HCT116 (cell line): ENCODE measurements around the gene GCGR. TPM values are rescaled to one million over a fixed set of nuclear protein-coding genes. Genes with fewer than 3 reads are reported as not detected.

ENCODE experiments used
- ATAC-seq: fragments of 200-7000 bp; cut with Tn5 transposase; 2 replicates; pipeline ENCODE4 v1.9.1; 2020; ENCODE audit warnings: mild to moderate bottlenecking, moderate library complexity
- BruUV-seq: library from RNA; stranded (reverse); fragments of 400-500 nt; replicated peaks from 2 replicates; lab custom pipeline; 2021; lab: Mats Ljungman, UMichigan
- CTCF ChIA-PET: fragments of 300-600 bp; sonication (Branson Sonifier 250); formaldehyde crosslinking; loops from one replicate; lab custom pipeline; 2021; ENCODE audit warnings: antibody characterized with exemption; lab: Charles Lee
- POLR2A ChIA-PET: fragments of 300-600, 350-600 bp; sonication (Branson Sonifier 250); formaldehyde crosslinking; loops from one replicate; lab custom pipeline; 2021; ENCODE audit warnings: antibody characterized with exemption; lab: Charles Lee
- RAD21 ChIA-PET, 2 experiments: fragments of 300-600 bp; sonication (Branson Sonifier 250); formaldehyde crosslinking; loops; one replicate each; lab custom pipeline; 2023; ENCODE audit warnings: low total read pairs in 2 of 2; ENCODE audit not compliant: uncharacterized antibody in 2 of 2, unreplicated experiment in 2 of 2, low non-redundant PET in 1 of 2; lab: Charles Lee
- DNase-seq: peaks from one replicate; pipeline ENCODE4 v3.0.0-alpha.2; 2010; ENCODE audit warnings: low read depth, low spot score
- H2AFZ ChIP-seq: fragments of 200-600 bp; shearing (Covaris generic), sonication (generic); 2 replicates; pipeline ENCODE4 v1.6.1; 2017; ENCODE audit warnings: low read depth, mixed run types, mixed read lengths, antibody characterized with exemption, low read length; ENCODE audit not compliant: poor library complexity, severe bottlenecking
- H3K27ac ChIP-seq: 2 replicates; pipeline ENCODE4 v1.5.1; 2012; ENCODE audit warnings: low read depth, low read length
- H3K27me3 ChIP-seq: fragments of 200-600 bp; sonication (generic); 2 replicates; pipeline ENCODE4 v1.6.1; 2016; ENCODE audit warnings: mixed run types, low read length, mixed read lengths; ENCODE audit not compliant: insufficient read depth
- H3K36me3 ChIP-seq, 2 experiments: fragments of 200-500 bp in 1 of 2; fragments of 200-600 bp in 1 of 2; sonication (Bioruptor generic) in 1 of 2; sonication (generic) in 1 of 2; 2 replicates each; pipeline versions ENCODE4 v1.5.1 to v1.6.1; 2014 to 2016; ENCODE audit warnings: low read length in 2 of 2, inconsistent platforms in 1 of 2, mixed read lengths in 1 of 2, mixed run types in 1 of 2; ENCODE audit not compliant: insufficient read depth in 2 of 2, control insufficient read depth in 1 of 2
- H3K4me1 ChIP-seq, 2 experiments: fragments of 200-600 bp in 1 of 2; sonication (generic) in 1 of 2; 2 replicates each; pipeline versions ENCODE4 v1.5.1 to v1.6.1; 2012 to 2017; ENCODE audit warnings: low read length in 2 of 2, inconsistent platforms in 1 of 2, mild to moderate bottlenecking in 1 of 2, mixed read lengths in 1 of 2, mixed run types in 1 of 2, moderate library complexity in 1 of 2; ENCODE audit not compliant: insufficient read depth in 2 of 2, control insufficient read depth in 1 of 2
- H3K4me2 ChIP-seq: fragments of 200-600 bp; sonication (generic); 2 replicates; pipeline ENCODE4 v1.6.1; 2017; ENCODE audit warnings: mixed run types, low read length, mixed read lengths
- H3K4me3 ChIP-seq, 2 experiments: fragments of 200-600 bp in 1 of 2; sonication (generic) in 1 of 2; replicated peaks in 1 of 2; 2 replicates each; pipeline ENCODE4 v1.5.1; 2011 to 2016; ENCODE audit warnings: low read length in 2 of 2, control low read depth in 1 of 2, low read depth in 1 of 2, mild to moderate bottlenecking in 1 of 2, mixed read lengths in 1 of 2, mixed run types in 1 of 2
- H3K79me2 ChIP-seq: fragments of 200-600 bp; sonication (generic); 2 replicates; pipeline ENCODE4 v1.6.1; 2017; ENCODE audit warnings: mild to moderate bottlenecking, mixed run types, low read length, moderate library complexity, mixed read lengths; ENCODE audit not compliant: insufficient read depth
- H3K9ac ChIP-seq: fragments of 200-600 bp; sonication (generic); 2 replicates; pipeline ENCODE4 v1.6.1; 2016; ENCODE audit warnings: low read length, mixed read lengths
- H3K9me2 ChIP-seq: fragments of 200-600 bp; sonication (generic), shearing (Covaris generic); 2 replicates; pipeline ENCODE4 v1.6.1; 2017; ENCODE audit warnings: mixed run types, mild to moderate bottlenecking, moderate library complexity; ENCODE audit not compliant: insufficient read depth
- H3K9me3 ChIP-seq, 2 experiments: fragments of 200-500 bp in 1 of 2; fragments of 200-600 bp in 1 of 2; sonication (Bioruptor generic) in 1 of 2; sonication (generic) in 1 of 2; 2 replicates each; pipeline ENCODE4 v1.6.1; 2014 to 2017; ENCODE audit warnings: low read length in 2 of 2, mixed read lengths in 2 of 2, inconsistent platforms in 1 of 2, low read depth in 1 of 2, mild to moderate bottlenecking in 1 of 2, mixed run types in 1 of 2, moderate library complexity in 1 of 2; ENCODE audit not compliant: control insufficient read depth in 1 of 2, insufficient read depth in 1 of 2
- H4K20me1 ChIP-seq: fragments of 200-600 bp; sonication (generic), shearing (Covaris generic); 2 replicates; pipeline ENCODE4 v1.6.1; 2017; ENCODE audit warnings: mixed run types, mild to moderate bottlenecking, moderate library complexity; ENCODE audit not compliant: insufficient read depth
- CTCF ChIP-seq, 3 experiments: fragments of 200-600 bp in 1 of 3; sonication (generic) in 1 of 3; IDR thresholded peaks in 2 of 3; conservative IDR thresholded peaks in 1 of 3; 2 replicates each; pipeline ENCODE4 v1.5.1; 2012 to 2017; ENCODE audit warnings: low read depth in 2 of 3, low read length in 2 of 3, antibody characterized with exemption in 1 of 3, borderline replicate concordance in 1 of 3, control low read depth in 1 of 3, mild to moderate bottlenecking in 1 of 3, mixed read lengths in 1 of 3, mixed run types in 1 of 3, moderate library complexity in 1 of 3; ENCODE audit not compliant: insufficient read depth in 1 of 3
- EGR1 ChIP-seq: IDR thresholded peaks from 2 replicates; pipeline ENCODE4 v1.6.1; 2012; ENCODE audit warnings: low read depth
- ELF1 ChIP-seq: IDR thresholded peaks from 2 replicates; pipeline ENCODE4 v1.6.1; 2012; ENCODE audit warnings: low read depth, borderline replicate concordance
- EZH2 ChIP-seq: fragments of 200-600 bp; sonication (generic); IDR thresholded peaks from 2 replicates; pipeline ENCODE4 v1.6.1; 2017; ENCODE audit warnings: antibody characterized with exemption, mixed run types
- EZH2phosphoT487 ChIP-seq: fragments of 200-600 bp; IDR thresholded peaks from 2 replicates; pipeline ENCODE4 v1.6.1; 2018; ENCODE audit warnings: antibody characterized with exemption, borderline replicate concordance
- FOSL1 ChIP-seq: IDR thresholded peaks from 2 replicates; pipeline ENCODE4 v1.6.1; 2012; ENCODE audit warnings: low read depth
- MAX ChIP-seq: IDR thresholded peaks from 2 replicates; pipeline ENCODE4 v1.6.1; 2012
- POLR2A ChIP-seq: IDR thresholded peaks from 2 replicates; pipeline ENCODE4 v1.7.0; 2011; ENCODE audit warnings: borderline replicate concordance; ENCODE audit not compliant: insufficient read depth, insufficient read length; ENCODE audit errors: extremely low read depth
- RAD21 ChIP-seq: IDR thresholded peaks from 2 replicates; pipeline ENCODE4 v1.6.1; 2012; ENCODE audit warnings: low read depth, mild to moderate bottlenecking
- REST ChIP-seq: IDR thresholded peaks from 2 replicates; pipeline ENCODE4 v1.6.1; 2012; ENCODE audit warnings: low read depth
- SP1 ChIP-seq: IDR thresholded peaks from 2 replicates; pipeline ENCODE4 v1.6.1; 2012; ENCODE audit warnings: low read depth
- SRF ChIP-seq: IDR thresholded peaks from 2 replicates; pipeline ENCODE4 v1.6.1; 2012; ENCODE audit warnings: low read depth
- TCF7L2 ChIP-seq: IDR thresholded peaks from 2 replicates; pipeline ENCODE4 v1.7.0; 2011; ENCODE audit warnings: borderline replicate concordance, inconsistent platforms; ENCODE audit not compliant: insufficient read depth, insufficient read length; ENCODE audit errors: extremely low read depth
- YY1 ChIP-seq: IDR thresholded peaks from 2 replicates; pipeline ENCODE4 v1.6.1; 2011; ENCODE audit warnings: low read length, low read depth, moderate library complexity, mild to moderate bottlenecking; ENCODE audit not compliant: insufficient replicate concordance; ENCODE audit errors: extremely low read depth
- ZBTB33 ChIP-seq: IDR thresholded peaks from 2 replicates; pipeline ENCODE4 v1.6.1; 2011; ENCODE audit warnings: mild to moderate bottlenecking, low read length, moderate library complexity; ENCODE audit not compliant: insufficient replicate concordance; ENCODE audit errors: extremely low read depth
- ZNF274 ChIP-seq: fragments of 200-500 bp; sonication (Bioruptor generic); IDR thresholded peaks from 2 replicates; pipeline ENCODE4 v1.6.1; 2014; ENCODE audit warnings: mild to moderate bottlenecking, low read depth, low read length, inconsistent platforms
- intact Hi-C: fragments of 100-400 bp; cut with micrococcal nuclease; formaldehyde crosslinking; loops from 2 replicates; pipeline ENCODE4 v1.10.0; 2022
- total RNA-seq: library from RNA; stranded (reverse); gene quantifications from one replicate; pipeline ENCODE4 v1.2.1, GENCODE V29; 2021; ENCODE audit not compliant: unreplicated experiment

GCGR gene
- total RNA-seq, 1 experiment from 2014 or later, result not detected

GRCh38 chr17:81828656-81829055 is 24.7 kb downstream of the GCGR start:
- no peaks in the 10 kb centered on the region for H4K20me1 ChIP-seq
- no peak overlapping the region for H3K27ac ChIP-seq
- H3K36me3 ChIP-seq, result no peaks in the 10 kb centered on the region
- H3K9ac ChIP-seq, result no peak overlapping the region
- ChIA-PET RAD21 (interaction anchor here in 1 of 2 experiments (0.6 kb wide), 1 partner anchor 44 kb away, joined by 3 read pairs; no protein-coding TSS in a partner anchor), CTCF (no interaction called here), POLR2A (no interaction called here)
- no peaks in the 10 kb centered on the region for H3K27me3 ChIP-seq
- no TSS peak for BruUV-seq
- DNase-seq (no peak), ATAC-seq (no peak)
- intact Hi-C loops, result no loop called here
- no peak overlapping the region for H3K4me3 ChIP-seq
- no peaks in the 10 kb centered on the region for H3K9me3 ChIP-seq
- peaks cover 18 to 29% of the 10 kb centered on the region in 2 experiments for H3K4me1 ChIP-seq
- H3K4me2 ChIP-seq, result no peak overlapping the region
- H2AFZ ChIP-seq, result no peak overlapping the region
- TF ChIP-seq REST, result no peak
- TF ChIP-seq YY1, result no peak
- no peak for TF ChIP-seq ZNF274
- TF ChIP-seq SRF, result no peak
- no peak for TF ChIP-seq RAD21
- no peak for TF ChIP-seq EGR1
- no peak for TF ChIP-seq CTCF (IDR thresholded peaks at IDR 0.05 in 2 of 3, conservative IDR thresholded peaks at IDR 0.05 in 1 of 3; ENCODE audit: borderline replicate concordance in 1 of 3, insufficient read depth in 1 of 3, low read depth in 2 of 3, low read length in 2 of 3)
- TF ChIP-seq ELF1, result no peak
- TF ChIP-seq TCF7L2, result no peak
- TF ChIP-seq SP1, result no peak
- TF ChIP-seq EZH2phosphoT487, result no peak
- TF ChIP-seq ZBTB33, result no peak
- TF ChIP-seq POLR2A, result no peak
- TF ChIP-seq FOSL1, result no peak
- TF ChIP-seq MAX, result no peak
- TF ChIP-seq EZH2, result no peak
- TF ChIP-seq, all 23 proteins: peak for 0
- Histone ChIP-seq H3K9me2 (no peaks in the 10 kb centered on the region), H3K79me2 (peaks cover 5% of the 10 kb centered on the region)
